SK-N-MC (cell line): ENCODE data around the gene CFTR.
"Not testable (repeated sequence)": the region's sequence is repeated elsewhere in the genome, so short reads cannot be mapped to it uniquely, and the experiment has no call there.

Source experiments
- DNase-seq: peaks from one replicate; pipeline ENCODE4 v3.0.0-alpha.2; 2011; ENCODE audit warnings: low read depth, low spot score
- H3K27ac ChIP-seq: fragments of 200-600 bp; sonication (generic); 2 replicates; pipeline ENCODE4 v1.5.1; 2016; ENCODE audit warnings: mixed run types
- H3K36me3 ChIP-seq: fragments of 200-600 bp; sonication (generic); 2 replicates; pipeline ENCODE4 v1.6.1; 2017; ENCODE audit warnings: antibody characterized with exemption, low read length, mixed read lengths; ENCODE audit not compliant: insufficient read depth
- H3K4me3 ChIP-seq: fragments of 200-600 bp; sonication (generic); 2 replicates; pipeline ENCODE4 v1.5.1; 2016
- H3K9ac ChIP-seq: fragments of 200-600 bp; sonication (generic); 2 replicates; pipeline ENCODE4 v1.8.0; 2017; ENCODE audit warnings: mixed run types, mixed read lengths; ENCODE audit not compliant: insufficient read length
- H3K9me3 ChIP-seq: fragments of 200-600 bp; sonication (generic); 2 replicates; pipeline ENCODE4 v1.6.1; 2017; ENCODE audit warnings: low read depth, mild to moderate bottlenecking, antibody characterized with exemption, low read length, moderate library complexity, mixed read lengths
- EZH2 ChIP-seq: fragments of 200-600 bp; sonication (generic); IDR thresholded peaks from one replicate; pipeline ENCODE4 v1.6.1; 2017; ENCODE audit warnings: antibody characterized with exemption
- FOXP2 ChIP-seq: optimal IDR thresholded peaks from 2 replicates; pipeline ENCODE3; 2011; ENCODE audit warnings: mild to moderate bottlenecking, moderate library complexity; ENCODE audit not compliant: insufficient read depth; ENCODE audit errors: extremely low read length, control extremely low read depth
- POLR2AphosphoS5 ChIP-seq: IDR thresholded peaks from 2 replicates; pipeline ENCODE4 v1.6.1; 2012; ENCODE audit warnings: mild to moderate bottlenecking, low read depth, low read length, borderline replicate concordance

CFTR gene

DNA sequence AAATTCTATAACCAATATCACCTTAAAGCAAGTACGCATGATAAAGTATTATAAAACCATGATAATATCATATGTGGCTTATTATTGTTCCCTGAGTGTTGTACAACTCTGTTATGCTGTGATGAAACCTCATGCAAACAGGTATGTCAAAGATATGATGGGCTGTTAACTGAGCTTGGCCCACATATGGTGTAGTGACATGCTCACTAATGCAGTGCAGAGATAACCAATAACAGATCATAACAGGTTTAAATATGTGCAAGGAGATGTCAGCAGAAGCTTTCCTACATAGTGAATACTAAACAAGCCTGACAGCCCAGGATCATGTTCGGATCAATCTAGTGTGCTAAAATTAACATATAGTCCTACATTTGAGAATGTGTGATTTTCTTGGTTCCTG, 9.6 kb downstream of the CFTR start:
- Histone ChIP-seq H3K4me3 (no peak overlapping the region), H3K36me3 (no peaks in the 10 kb centered on the region), H3K9me3 (no peaks in the 10 kb centered on the region), H3K27ac (no peak overlapping the region), H3K9ac (no peak overlapping the region)
- no peak for TF ChIP-seq FOXP2
- no peak for TF ChIP-seq EZH2
- no peak for TF ChIP-seq POLR2AphosphoS5
- DNase-seq: no peak

DNA sequence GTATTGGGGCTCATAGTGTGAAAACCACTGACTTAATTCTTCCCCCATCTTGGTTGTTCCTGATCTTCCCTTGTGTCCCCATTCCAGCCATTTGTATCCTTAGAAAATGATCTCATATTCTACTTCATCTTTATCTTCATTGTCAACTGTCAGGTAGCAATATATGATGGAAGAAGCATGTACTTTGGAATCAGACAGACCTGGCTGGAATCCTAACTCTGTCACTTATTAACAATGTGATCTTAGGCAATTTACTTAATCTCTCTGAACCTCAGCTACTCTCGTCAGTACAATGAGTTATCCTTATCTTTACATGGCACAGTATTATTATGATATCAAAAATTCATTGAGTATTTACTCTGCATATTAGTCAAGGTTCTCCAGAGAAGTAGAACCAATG, 10.1 kb downstream of the CFTR start:
- no peaks in the 10 kb centered on the region for H3K9me3 ChIP-seq
- H3K4me3 ChIP-seq: no peak overlapping the region
- no peak overlapping the region for H3K27ac ChIP-seq
- no peak overlapping the region for H3K9ac ChIP-seq
- DNase-seq: no peak
- TF ChIP-seq EZH2: no peak
- TF ChIP-seq FOXP2: no peak
- no peak for TF ChIP-seq POLR2AphosphoS5
- H3K36me3 ChIP-seq: no peaks in the 10 kb centered on the region

DNA sequence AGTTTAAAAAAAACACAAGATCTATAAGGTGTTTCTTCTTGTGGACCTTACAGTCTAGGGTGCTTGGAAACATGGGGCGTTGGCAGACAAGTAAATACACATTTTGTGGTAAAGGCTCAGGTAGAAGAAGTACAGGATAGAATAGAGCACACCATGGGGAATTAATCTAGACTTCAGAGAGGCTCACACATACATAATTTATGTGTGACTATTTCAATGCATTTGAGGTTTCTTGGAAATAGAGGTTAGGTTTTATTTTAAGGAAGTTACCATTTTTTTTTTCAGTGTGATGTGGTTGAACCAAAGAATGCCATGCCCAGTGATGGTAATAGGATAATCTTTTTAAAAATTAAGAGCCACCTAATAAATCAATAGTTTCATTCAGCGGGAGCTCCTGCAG, 12.8 kb downstream of the CFTR start:
- H3K9ac ChIP-seq: no peak overlapping the region
- no peak overlapping the region for H3K4me3 ChIP-seq
- TF ChIP-seq POLR2AphosphoS5 (no peak), EZH2 (no peak), FOXP2 (no peak)
- no peak overlapping the region for H3K27ac ChIP-seq
- no peaks in the 10 kb centered on the region for H3K9me3 ChIP-seq
- no peaks in the 10 kb centered on the region for H3K36me3 ChIP-seq
- DNase-seq: no peak

DNA sequence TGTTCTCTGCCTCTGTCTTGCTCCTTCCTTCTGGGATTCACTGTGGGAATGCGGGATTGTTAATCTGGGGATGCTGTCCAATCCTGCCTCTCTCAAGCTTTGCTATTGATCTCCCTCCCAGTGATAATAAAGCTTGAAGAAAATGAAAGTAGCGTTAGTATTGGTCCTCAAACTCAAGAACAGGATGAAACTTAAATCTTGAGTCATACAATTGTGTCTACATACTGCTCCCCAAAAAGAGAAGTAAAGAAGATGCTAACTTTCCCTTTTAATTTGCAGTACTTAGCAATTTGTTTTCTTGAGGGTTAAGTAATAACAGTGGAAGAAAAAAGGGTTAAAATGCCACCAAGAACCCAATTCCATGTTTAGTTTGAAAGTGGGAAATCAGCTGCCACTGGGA, 13.6 kb downstream of the CFTR start:
- H3K4me3 ChIP-seq: no peak overlapping the region
- no peak for TF ChIP-seq EZH2
- no peak for TF ChIP-seq FOXP2
- no peak for TF ChIP-seq POLR2AphosphoS5

DNA sequence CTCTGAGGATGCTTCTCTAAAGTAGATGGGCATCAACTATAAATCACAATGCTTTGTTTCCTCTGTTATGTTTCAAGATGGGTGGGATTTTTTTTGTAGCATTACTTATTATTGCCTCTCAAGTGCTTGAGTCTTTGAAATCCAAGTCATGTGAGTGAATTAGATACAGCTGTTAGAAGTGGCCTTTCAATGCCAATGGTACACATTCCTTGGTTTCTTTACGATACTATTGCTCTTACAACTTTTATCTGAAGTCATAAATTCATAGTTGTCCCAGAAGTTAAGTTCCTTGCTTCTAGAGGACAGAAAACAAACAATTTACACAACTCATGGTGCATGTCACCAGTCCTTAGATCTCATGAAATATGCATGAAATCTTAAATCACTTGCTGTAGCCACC, 15.5 kb downstream of the CFTR start:
- no peak for DNase-seq
- TF ChIP-seq EZH2: no peak
- TF ChIP-seq FOXP2: no peak
- TF ChIP-seq POLR2AphosphoS5: no peak
- H3K9ac ChIP-seq: no peak overlapping the region
- peak overlapping the region; percentile 21; the same call in 1 of the 2 replicates for H3K4me3 ChIP-seq
- H3K9me3 ChIP-seq: no peaks in the 10 kb centered on the region
- no peaks in the 10 kb centered on the region for H3K36me3 ChIP-seq
- peak overlapping the region; percentile 27; the same call in 1 of the 2 replicates for H3K27ac ChIP-seq

More for the DNA sequence above, 13.6 kb downstream of the CFTR start:
- no peak overlapping the region for H3K27ac ChIP-seq
- no peaks in the 10 kb centered on the region for H3K36me3 ChIP-seq
- H3K9ac ChIP-seq: no peak overlapping the region
- no peak for DNase-seq
- H3K9me3 ChIP-seq: no peaks in the 10 kb centered on the region

DNA sequence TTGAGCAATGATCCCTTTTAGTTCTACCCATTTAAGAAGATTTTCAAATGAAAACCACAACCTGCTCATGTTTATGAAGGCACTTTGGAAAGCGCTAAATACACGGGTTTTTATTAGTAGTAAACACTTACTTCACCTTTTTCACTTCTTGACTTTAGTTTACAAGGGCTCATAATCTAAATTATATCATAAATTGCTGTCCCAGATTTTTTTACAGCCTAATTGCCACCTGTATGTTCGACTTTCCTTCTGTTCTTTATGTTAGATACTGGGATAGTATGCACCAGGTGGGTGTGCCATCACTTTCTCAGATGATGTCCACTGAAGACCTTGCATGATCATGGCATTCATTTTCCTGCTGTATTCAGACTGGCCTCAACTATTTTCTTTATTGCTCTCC, 22.5 kb downstream of the CFTR start:
- no peak for DNase-seq
- Histone ChIP-seq H3K9ac (no peak overlapping the region), H3K27ac (no peak overlapping the region), H3K9me3 (no peaks in the 10 kb centered on the region), H3K36me3 (no peaks in the 10 kb centered on the region), H3K4me3 (no peak overlapping the region)
- TF ChIP-seq EZH2 (no peak), POLR2AphosphoS5 (no peak), FOXP2 (no peak)

DNA sequence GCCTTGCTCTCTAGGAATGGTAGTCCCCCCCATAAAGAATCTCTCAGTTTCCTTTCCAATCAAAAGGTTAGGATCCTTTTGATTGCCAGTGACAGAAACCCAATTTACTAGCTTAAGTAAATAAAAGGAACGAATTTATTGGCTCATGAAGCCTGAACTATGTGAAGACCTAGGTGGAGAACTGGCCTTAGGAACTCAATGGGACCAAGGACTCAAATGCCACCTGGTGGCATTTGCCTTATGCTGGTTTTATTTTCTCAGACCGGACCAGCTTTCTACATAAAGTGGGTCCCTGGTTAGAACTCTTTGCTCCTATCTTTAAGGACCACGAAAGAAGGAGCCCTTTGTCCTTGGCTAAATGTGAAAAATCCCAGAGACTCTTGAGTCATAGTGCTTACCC, 25.4 kb downstream of the CFTR start:
- no peak overlapping the region for H3K27ac ChIP-seq
- no peak overlapping the region for H3K4me3 ChIP-seq
- no peak for DNase-seq
- no peaks in the 10 kb centered on the region for H3K36me3 ChIP-seq
- H3K9ac ChIP-seq: no peak overlapping the region
- H3K9me3 ChIP-seq: no peaks in the 10 kb centered on the region
- TF ChIP-seq FOXP2: no peak
- no peak for TF ChIP-seq POLR2AphosphoS5
- no peak for TF ChIP-seq EZH2

DNA sequence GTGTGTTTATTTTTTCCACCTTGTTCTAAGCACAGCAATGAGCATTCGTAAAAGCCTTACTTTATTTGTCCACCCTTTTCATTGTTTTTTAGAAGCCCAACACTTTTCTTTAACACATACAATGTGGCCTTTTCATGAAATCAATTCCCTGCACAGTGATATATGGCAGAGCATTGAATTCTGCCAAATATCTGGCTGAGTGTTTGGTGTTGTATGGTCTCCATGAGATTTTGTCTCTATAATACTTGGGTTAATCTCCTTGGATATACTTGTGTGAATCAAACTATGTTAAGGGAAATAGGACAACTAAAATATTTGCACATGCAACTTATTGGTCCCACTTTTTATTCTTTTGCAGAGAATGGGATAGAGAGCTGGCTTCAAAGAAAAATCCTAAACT, 28.9 kb downstream of the CFTR start:
- no peak overlapping the region for H3K27ac ChIP-seq
- no peak overlapping the region for H3K9ac ChIP-seq
- no peak overlapping the region for H3K4me3 ChIP-seq
- H3K36me3 ChIP-seq: no peaks in the 10 kb centered on the region
- H3K9me3 ChIP-seq: no peaks in the 10 kb centered on the region
- TF ChIP-seq POLR2AphosphoS5: no peak
- no peak for TF ChIP-seq EZH2
- TF ChIP-seq FOXP2: no peak
- DNase-seq: no peak

DNA sequence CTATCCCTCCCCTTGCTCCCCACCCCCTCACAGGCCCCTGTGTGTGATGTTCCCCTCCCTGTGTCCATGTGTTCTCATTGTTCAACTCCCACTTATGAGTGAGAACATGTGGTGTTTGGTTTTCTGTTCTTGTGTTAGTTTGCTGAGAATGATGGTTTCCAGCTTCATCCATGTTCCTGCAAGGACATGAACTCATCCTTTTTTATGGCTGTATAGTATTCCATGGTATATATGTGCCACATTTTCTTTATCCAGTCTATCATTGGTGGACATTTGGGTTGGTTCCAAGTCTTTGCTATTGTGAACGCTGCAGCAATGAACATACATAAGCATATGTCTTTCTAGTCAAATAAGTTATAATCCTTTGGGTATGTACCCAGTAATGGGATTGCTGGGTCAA, 37.4 kb downstream of the CFTR start:
- not testable (repeated sequence) for H3K36me3 ChIP-seq, H3K9me3 ChIP-seq, H3K27ac ChIP-seq, H3K9ac ChIP-seq, H3K4me3 ChIP-seq, DNase-seq

DNA sequence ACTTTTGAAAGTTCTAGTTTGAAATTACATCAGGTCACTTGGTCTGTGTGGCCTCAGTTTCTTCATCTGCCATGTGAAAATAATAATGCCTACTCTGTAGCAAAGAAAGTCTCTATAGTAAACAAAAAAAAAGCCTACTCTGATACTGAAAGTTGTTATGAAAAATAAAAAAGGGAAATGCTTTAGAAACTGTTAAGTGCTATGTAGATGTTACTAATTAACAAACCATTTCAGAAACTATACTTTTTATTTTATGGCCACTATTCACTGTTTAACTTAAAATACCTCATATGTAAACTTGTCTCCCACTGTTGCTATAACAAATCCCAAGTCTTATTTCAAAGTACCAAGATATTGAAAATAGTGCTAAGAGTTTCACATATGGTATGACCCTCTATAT, 50.6 kb downstream of the CFTR start:
- TF ChIP-seq EZH2 (no peak), FOXP2 (no peak), POLR2AphosphoS5 (no peak)
- Histone ChIP-seq H3K36me3 (no peaks in the 10 kb centered on the region), H3K9me3 (no peaks in the 10 kb centered on the region), H3K4me3 (no peak overlapping the region), H3K9ac (no peak overlapping the region), H3K27ac (no peak overlapping the region)
- DNase-seq: no peak
